Gastroesophageal sphincter (tissue), 3 donors: ENCODE data around the gene SLU7.

Experiments used
- EP300 ChIP-seq: sonication (generic); formaldehyde crosslinking; IDR thresholded peaks from one replicate; pipeline ENCODE4 v1.6.1; 2017; ENCODE audit warnings: antibody characterized with exemption, mild to moderate bottlenecking
- TF ChIP-seq, protein P1 (sequence below), 4 experiments: fragments of 200-600 bp in 2 of 4; fragments of 450-650 bp in 2 of 4; sonication (generic) in 1 of 4; IDR thresholded peaks; one replicate each; pipeline ENCODE4 v1.5.1; 2017 to 2019; ENCODE audit warnings: antibody characterized with exemption in 4 of 4, mild to moderate bottlenecking in 2 of 4, moderate library complexity in 2 of 4

DNA sequence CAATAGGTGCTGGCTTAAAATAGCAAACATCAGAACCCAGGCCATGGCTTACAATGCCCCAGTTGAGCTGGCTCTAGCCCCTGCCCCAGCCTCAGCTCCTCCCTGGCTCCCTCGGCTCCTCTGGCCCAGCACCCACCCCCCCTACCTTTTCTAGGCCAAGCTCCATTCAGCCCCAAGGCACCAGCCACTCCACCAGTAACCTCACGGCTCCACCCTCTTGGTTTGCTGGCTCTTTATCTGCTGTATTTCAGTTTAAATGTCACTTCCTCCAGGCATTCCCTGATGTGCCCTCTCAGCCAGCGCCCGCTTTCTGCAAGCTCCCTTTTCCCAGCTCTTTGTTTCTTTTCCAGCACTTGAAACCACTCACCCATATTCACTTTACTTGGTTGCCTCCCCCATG, 59.1 kb downstream of the SLU7 start:
- TF ChIP-seq, protein P1, sequence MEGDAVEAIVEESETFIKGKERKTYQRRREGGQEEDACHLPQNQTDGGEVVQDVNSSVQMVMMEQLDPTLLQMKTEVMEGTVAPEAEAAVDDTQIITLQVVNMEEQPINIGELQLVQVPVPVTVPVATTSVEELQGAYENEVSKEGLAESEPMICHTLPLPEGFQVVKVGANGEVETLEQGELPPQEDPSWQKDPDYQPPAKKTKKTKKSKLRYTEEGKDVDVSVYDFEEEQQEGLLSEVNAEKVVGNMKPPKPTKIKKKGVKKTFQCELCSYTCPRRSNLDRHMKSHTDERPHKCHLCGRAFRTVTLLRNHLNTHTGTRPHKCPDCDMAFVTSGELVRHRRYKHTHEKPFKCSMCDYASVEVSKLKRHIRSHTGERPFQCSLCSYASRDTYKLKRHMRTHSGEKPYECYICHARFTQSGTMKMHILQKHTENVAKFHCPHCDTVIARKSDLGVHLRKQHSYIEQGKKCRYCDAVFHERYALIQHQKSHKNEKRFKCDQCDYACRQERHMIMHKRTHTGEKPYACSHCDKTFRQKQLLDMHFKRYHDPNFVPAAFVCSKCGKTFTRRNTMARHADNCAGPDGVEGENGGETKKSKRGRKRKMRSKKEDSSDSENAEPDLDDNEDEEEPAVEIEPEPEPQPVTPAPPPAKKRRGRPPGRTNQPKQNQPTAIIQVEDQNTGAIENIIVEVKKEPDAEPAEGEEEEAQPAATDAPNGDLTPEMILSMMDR (IDR thresholded peaks at IDR 0.05): no peak
- TF ChIP-seq EP300: no peak
